Tibial nerve (tissue), 4 donors: ENCODE data around the gene NFATC1. TPM values are rescaled to one million over a fixed set of nuclear protein-coding genes. Genes with fewer than 3 reads are reported as not detected.

Experiments
- DNase-seq, 2 donors: peaks; one replicate each; pipeline ENCODE4 v3.0.0-alpha.2; 2019; ENCODE audit warnings: low spot score in 2 of 2
- H3K27ac ChIP-seq, 4 donors: fragments of 200-600 bp; sonication (generic) in 3 of 4; one replicate each; pipeline ENCODE4 v1.5.1; 2017 to 2019; ENCODE audit warnings: mild to moderate bottlenecking in 1 of 4
- H3K27me3 ChIP-seq, 2 donors: fragments of 200-600 bp; sonication (generic) in 1 of 2; one replicate each; pipeline versions ENCODE4 v1.5.1 to v1.6.0; 2017 to 2019
- H3K36me3 ChIP-seq, 3 donors: fragments of 200-600 bp; sonication (generic); one replicate each; pipeline ENCODE4 v1.5.1; 2018 to 2019
- H3K4me1 ChIP-seq, 4 donors: fragments of 200-600 bp; sonication (generic) in 3 of 4; one replicate each; pipeline ENCODE4 v1.5.1; 2017 to 2019
- H3K4me3 ChIP-seq, 4 donors: fragments of 200-600 bp; sonication (generic) in 3 of 4; one replicate each; pipeline ENCODE4 v1.5.1; 2017 to 2019; ENCODE audit warnings: mild to moderate bottlenecking in 1 of 4, moderate library complexity in 1 of 4
- H3K9me3 ChIP-seq, 4 donors: fragments of 200-600 bp; sonication (generic) in 3 of 4; one replicate each; pipeline ENCODE4 v1.5.1; 2017 to 2019
- CTCF ChIP-seq, 5 experiments: fragments of 200-600 bp in 3 of 5; fragments of 450-650 bp in 2 of 5; sonication (generic) in 3 of 5; IDR thresholded peaks; one replicate each; pipeline ENCODE4 v1.5.1; 2016 to 2019; ENCODE audit warnings: antibody characterized with exemption in 5 of 5, mild to moderate bottlenecking in 3 of 5, moderate library complexity in 2 of 5
- EP300 ChIP-seq, 2 donors: sonication (generic); formaldehyde crosslinking; IDR thresholded peaks; one replicate each; pipeline ENCODE4 v1.6.1; 2017; ENCODE audit warnings: antibody characterized with exemption in 2 of 2, mild to moderate bottlenecking in 1 of 2
- POLR2A ChIP-seq, 2 donors: fragments of 450-650 bp; IDR thresholded peaks; one replicate each; pipeline ENCODE4 v1.6.1; 2017; ENCODE audit warnings: antibody characterized with exemption in 2 of 2, mild to moderate bottlenecking in 2 of 2, moderate library complexity in 2 of 2
- WGBS, 2 donors: methylation state at CpG; one replicate each; pipeline ENCODE4 v1.1.5; 2018; 5-methylcytosine and 5-hydroxymethylcytosine counted together
- total RNA-seq, 4 donors: library from RNA; depleted of rRNA; stranded (reverse); fragments of >200 nt; gene quantifications; one replicate each; pipeline ENCODE4 v1.1.0, GENCODE V29; 2016

Gene NFATC1
- total RNA-seq, 4 donors from 2014 or later = 33.7 to 48.6 (median 37.8) TPM

DNA sequence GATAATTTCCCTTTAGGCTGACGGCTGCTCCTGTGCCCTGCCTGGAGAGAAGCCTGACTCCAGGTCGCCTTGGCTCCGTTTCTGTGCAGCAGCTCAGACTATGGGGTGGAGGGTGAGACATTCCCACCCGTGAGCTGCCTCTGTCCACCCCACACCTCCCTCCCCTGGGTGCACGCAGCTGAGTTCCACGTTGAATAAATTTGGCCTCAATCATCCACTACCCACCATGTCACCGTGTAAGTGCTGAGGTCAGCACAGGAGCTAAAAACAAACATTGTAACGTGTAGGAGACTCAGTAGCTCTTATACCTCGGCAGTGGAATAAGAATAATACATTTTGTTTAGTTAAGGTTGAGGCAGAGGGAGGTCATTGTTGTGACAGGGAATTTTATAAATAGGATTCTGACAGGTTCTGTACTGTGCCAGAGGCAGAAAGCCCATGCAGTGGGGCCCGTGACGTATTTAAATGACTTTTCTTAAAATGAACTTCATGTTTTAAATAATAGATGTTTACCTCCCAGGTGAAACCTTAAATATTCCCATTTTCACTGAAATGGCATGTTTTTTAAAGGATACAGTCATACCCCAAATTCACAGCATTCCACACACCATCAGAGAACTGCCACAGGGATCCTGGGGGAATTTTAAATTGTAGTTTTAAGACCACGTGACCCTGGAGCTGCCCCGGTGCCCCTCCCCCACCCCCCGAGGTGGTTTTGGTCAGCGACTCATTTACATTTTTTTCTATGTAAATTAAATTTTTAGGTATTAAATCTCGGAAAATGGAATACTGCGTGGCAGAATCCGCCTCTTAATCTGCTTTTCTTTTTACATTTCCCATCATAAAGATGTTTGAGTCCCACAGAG, 50.2 kb downstream of the NFATC1 start:
- Histone ChIP-seq H3K9me3 (no peaks in the 10 kb centered on the region), H3K4me3 (no peak overlapping the region), H3K36me3 (peaks cover 0 to 42% (median 4%) of the 10 kb centered on the region in 3 donors), H3K27me3 (no peaks in the 10 kb centered on the region), H3K27ac (peak overlapping the region in 1 of 4 donors; percentile 46), H3K4me1 (peaks cover 0 to 59% (median 9%) of the 10 kb centered on the region in 4 donors)
- TF ChIP-seq EP300 (IDR thresholded peaks at IDR 0.05) = no peak
- no peak for TF ChIP-seq POLR2A (IDR thresholded peaks at IDR 0.05)
- TF ChIP-seq CTCF (IDR thresholded peaks at IDR 0.05) = no peak
- no peak for DNase-seq
- 57 to 60% methylated on average over 17 to 18 of the region's 18 CpGs for WGBS, 2 donors

DNA sequence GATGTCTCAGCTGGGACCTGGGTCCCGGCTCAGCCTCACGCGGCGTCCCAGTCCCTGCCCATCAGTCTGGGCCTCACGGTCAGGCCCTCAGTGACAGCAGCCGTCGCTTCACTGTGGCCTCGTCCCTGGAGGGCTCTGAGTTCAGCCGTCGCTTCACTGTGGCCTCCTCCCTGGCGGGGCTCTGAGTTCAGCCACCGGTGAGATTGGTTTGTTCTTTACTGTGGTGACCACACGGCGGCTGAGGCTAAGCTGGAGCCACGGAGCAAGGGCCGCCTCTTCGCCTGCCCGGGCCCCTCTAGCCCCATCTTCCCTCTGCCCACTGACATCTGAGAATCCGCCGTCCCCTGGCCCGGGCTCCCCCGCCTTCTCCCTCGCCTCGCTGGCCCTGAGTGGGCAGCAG, 51.2 kb downstream of the NFATC1 start:
- TF ChIP-seq EP300 (IDR thresholded peaks at IDR 0.05) = no peak
- Histone ChIP-seq H3K27me3 (no peaks in the 10 kb centered on the region), H3K36me3 (peaks cover 0 to 52% (median 4%) of the 10 kb centered on the region in 3 donors), H3K4me1 (peaks cover 0 to 58% (median 9%) of the 10 kb centered on the region in 4 donors), H3K9me3 (no peaks in the 10 kb centered on the region), H3K4me3 (no peak overlapping the region), H3K27ac (peak overlapping the region in 1 of 4 donors; percentile 46)
- 83 to 93% methylated on average over 18 to 24 of the region's 24 CpGs for WGBS, 2 donors
- DNase-seq = no peak

- DNase-seq = no peak
- H3K27me3 ChIP-seq = no peaks in the 10 kb centered on the region
- H3K4me3 ChIP-seq = no peak overlapping the region
- no peak overlapping the region for H3K27ac ChIP-seq
- H3K36me3 ChIP-seq = peaks cover 0 to 61% (median 4%) of the 10 kb centered on the region in 3 donors
- 85 to 91% methylated on average over 21 to 29 of the region's 29 CpGs for WGBS, 2 donors
- H3K4me1 ChIP-seq = peaks cover 0 to 49% (median 5%) of the 10 kb centered on the region in 4 donors
- TF ChIP-seq EP300 (IDR thresholded peaks at IDR 0.05) = no peak
- no peak for TF ChIP-seq CTCF (IDR thresholded peaks at IDR 0.05)
- no peak for TF ChIP-seq POLR2A (IDR thresholded peaks at IDR 0.05)
- no peaks in the 10 kb centered on the region for H3K9me3 ChIP-seq
Measured at GRCh38 chr18:79447703-79448367, 52.1 kb downstream of the NFATC1 start.

GRCh38 chr18:79448621-79449020, 52.9 kb downstream of the NFATC1 start:
- H3K4me3 ChIP-seq = no peak overlapping the region
- peaks cover 0 to 68% (median 4%) of the 10 kb centered on the region in 3 donors for H3K36me3 ChIP-seq
- TF ChIP-seq CTCF (IDR thresholded peaks at IDR 0.05) (no peak), EP300 (IDR thresholded peaks at IDR 0.05) (no peak), POLR2A (IDR thresholded peaks at IDR 0.05) (no peak)
- no peaks in the 10 kb centered on the region for H3K9me3 ChIP-seq
- H3K4me1 ChIP-seq = peaks cover 0 to 45% (median under 1%) of the 10 kb centered on the region in 4 donors
- DNase-seq = no peak
- no peaks in the 10 kb centered on the region for H3K27me3 ChIP-seq
- WGBS, 2 donors = 90 to 98% methylated on average over 18 to 25 of the region's 25 CpGs
- no peak overlapping the region for H3K27ac ChIP-seq

DNA sequence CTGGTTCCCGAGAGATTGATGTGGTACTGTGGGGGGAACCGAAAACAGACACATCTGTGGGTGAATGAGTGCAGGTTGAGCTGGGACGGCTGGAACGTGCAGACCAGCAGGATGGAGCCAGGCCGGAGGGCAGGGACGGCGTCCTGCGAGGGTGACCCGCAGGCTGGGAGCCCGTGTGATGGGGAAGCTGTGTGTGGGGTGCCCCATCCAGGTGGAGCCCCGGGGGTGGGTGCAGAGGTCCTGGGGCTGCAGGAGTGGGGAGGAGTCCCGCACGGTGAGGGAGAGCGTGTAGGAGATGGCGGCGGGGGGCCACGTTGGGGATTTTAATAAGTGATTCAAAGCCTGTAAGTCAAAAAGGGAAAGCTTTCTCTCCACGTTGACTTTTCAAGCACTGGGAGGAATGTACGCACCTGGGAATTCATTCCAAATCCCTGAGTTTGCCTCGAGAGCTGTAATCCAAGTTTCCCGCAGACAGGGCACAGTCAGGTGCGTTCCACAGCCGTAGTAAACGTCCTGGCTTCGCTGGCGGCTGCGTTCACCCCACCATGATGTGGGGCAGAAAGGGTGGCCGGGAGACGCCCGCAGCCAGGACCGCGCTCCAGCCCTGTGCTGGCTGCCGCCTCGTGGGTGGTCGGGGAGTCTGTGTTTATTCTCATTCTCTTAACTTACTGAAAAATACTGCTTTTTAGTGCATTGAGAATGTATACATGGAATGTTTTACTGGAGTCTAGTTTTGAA, 54.0 kb downstream of the NFATC1 start:
- Histone ChIP-seq H3K4me3 (no peak overlapping the region), H3K9me3 (no peaks in the 10 kb centered on the region), H3K27me3 (no peaks in the 10 kb centered on the region), H3K4me1 (peaks cover 0 to 43% (median 4%) of the 10 kb centered on the region in 4 donors), H3K36me3 (peaks cover 0 to 68% (median 4%) of the 10 kb centered on the region in 3 donors), H3K27ac (no peak overlapping the region)
- TF ChIP-seq POLR2A (IDR thresholded peaks at IDR 0.05) (no peak), EP300 (IDR thresholded peaks at IDR 0.05) (no peak), CTCF (IDR thresholded peaks at IDR 0.05) (no peak)
- 82 to 83% methylated on average over 35 of the region's 35 CpGs for WGBS, 2 donors
- no peak for DNase-seq
